Osteoblast (primary cell): ENCODE measurements around the gene OGA. TPM values are rescaled to one million over a fixed set of nuclear protein-coding genes. Genes with fewer than 3 reads are reported as not detected.

Experiments
- DNase-seq: peaks from one replicate; pipeline ENCODE4 v3.0.0; 2011; ENCODE audit warnings: low spot score, mixed read lengths; ENCODE audit not compliant: insufficient read length; ENCODE audit errors: missing footprints
- H2AFZ ChIP-seq: 2 replicates; pipeline ENCODE4 v1.6.0; 2011; ENCODE audit warnings: mild to moderate bottlenecking, low read length
- H3K27ac ChIP-seq: 2 replicates; pipeline ENCODE4 v1.5.1; 2011; ENCODE audit warnings: mild to moderate bottlenecking, low read depth, low read length, moderate library complexity
- H3K27me3 ChIP-seq: 2 replicates; pipeline ENCODE4 v1.6.0; 2012; ENCODE audit warnings: mild to moderate bottlenecking, control low read depth, inconsistent platforms, low read length, moderate library complexity; ENCODE audit not compliant: insufficient read depth
- H3K36me3 ChIP-seq: 2 replicates; pipeline ENCODE4 v1.5.1; 2011; ENCODE audit warnings: mild to moderate bottlenecking, low read length, control low read depth, moderate library complexity; ENCODE audit not compliant: insufficient read depth
- H3K4me1 ChIP-seq: 2 replicates; pipeline ENCODE4 v1.5.1; 2011; ENCODE audit warnings: mild to moderate bottlenecking, low read length, control low read depth, moderate library complexity; ENCODE audit not compliant: insufficient read depth
- H3K4me2 ChIP-seq: 2 replicates; pipeline ENCODE4 v1.6.0; 2011; ENCODE audit warnings: mild to moderate bottlenecking, low read length; ENCODE audit not compliant: insufficient read depth
- H3K4me3 ChIP-seq: fragments of 200-600 bp; sonication (generic); 3 replicates; pipeline ENCODE4 v1.5.1; 2012; ENCODE audit warnings: mild to moderate bottlenecking, low read length, inconsistent platforms; ENCODE audit not compliant: insufficient read depth
- H3K79me2 ChIP-seq: 2 replicates; pipeline ENCODE4 v1.6.0; 2012; ENCODE audit warnings: mild to moderate bottlenecking, low read length, control low read depth, inconsistent platforms; ENCODE audit not compliant: insufficient read depth
- H3K9me3 ChIP-seq: 2 replicates; pipeline ENCODE4 v1.5.1; 2011; ENCODE audit warnings: low read depth, low read length, control low read depth
- H4K20me1 ChIP-seq: 2 replicates; pipeline ENCODE4 v1.6.0; 2012; ENCODE audit warnings: mild to moderate bottlenecking, low read length, control low read depth; ENCODE audit not compliant: insufficient read depth
- total RNA-seq: library from RNA; depleted of rRNA; stranded (reverse); fragments of >200 nt; gene quantifications from 2 replicates; pipeline ENCODE4 v1.2.3, GENCODE V29; 2012
- TF ChIP-seq, protein P1 (sequence below): IDR thresholded peaks from 2 replicates; pipeline ENCODE4 v1.5.1; 2011; ENCODE audit warnings: mild to moderate bottlenecking, low read depth, low read length, moderate library complexity; ENCODE audit errors: extremely low read depth

Gene OGA
- total RNA-seq, 1 donor, result 121 TPM

DNA sequence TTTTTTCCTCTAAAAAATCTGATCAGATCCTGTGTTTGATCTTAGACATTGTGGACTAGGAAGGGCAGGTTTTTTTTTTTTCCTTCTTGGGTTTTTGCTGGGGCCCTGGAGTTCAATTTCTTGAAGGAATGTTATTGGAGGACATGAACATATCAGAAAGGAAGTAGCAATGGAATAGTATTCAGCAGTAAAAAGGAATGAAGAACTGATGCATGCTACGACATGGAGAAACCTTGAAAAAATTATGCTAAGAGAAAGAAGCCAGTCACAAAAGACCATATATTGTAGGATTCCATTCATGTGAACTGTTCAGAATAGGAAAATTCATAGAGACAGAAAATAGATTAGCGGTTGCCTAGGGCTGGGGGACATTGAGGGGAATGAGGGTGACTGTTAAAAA is 76.3 kb downstream of the OGA start:
- H3K27me3 ChIP-seq, result peaks cover 3% of the 10 kb centered on the region
- no peak overlapping the region for H2AFZ ChIP-seq
- no peaks in the 10 kb centered on the region for H4K20me1 ChIP-seq
- DNase-seq, result no peak
- H3K4me1 ChIP-seq, result no peaks in the 10 kb centered on the region
- H3K4me3 ChIP-seq, result no peak overlapping the region
- no peaks in the 10 kb centered on the region for H3K9me3 ChIP-seq
- no peak overlapping the region for H3K27ac ChIP-seq
- TF ChIP-seq, protein P1, sequence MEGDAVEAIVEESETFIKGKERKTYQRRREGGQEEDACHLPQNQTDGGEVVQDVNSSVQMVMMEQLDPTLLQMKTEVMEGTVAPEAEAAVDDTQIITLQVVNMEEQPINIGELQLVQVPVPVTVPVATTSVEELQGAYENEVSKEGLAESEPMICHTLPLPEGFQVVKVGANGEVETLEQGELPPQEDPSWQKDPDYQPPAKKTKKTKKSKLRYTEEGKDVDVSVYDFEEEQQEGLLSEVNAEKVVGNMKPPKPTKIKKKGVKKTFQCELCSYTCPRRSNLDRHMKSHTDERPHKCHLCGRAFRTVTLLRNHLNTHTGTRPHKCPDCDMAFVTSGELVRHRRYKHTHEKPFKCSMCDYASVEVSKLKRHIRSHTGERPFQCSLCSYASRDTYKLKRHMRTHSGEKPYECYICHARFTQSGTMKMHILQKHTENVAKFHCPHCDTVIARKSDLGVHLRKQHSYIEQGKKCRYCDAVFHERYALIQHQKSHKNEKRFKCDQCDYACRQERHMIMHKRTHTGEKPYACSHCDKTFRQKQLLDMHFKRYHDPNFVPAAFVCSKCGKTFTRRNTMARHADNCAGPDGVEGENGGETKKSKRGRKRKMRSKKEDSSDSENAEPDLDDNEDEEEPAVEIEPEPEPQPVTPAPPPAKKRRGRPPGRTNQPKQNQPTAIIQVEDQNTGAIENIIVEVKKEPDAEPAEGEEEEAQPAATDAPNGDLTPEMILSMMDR, result no peak
- no peak overlapping the region for H3K4me2 ChIP-seq
- H3K36me3 ChIP-seq, result no peaks in the 10 kb centered on the region
- H3K79me2 ChIP-seq, result no peaks in the 10 kb centered on the region

DNA sequence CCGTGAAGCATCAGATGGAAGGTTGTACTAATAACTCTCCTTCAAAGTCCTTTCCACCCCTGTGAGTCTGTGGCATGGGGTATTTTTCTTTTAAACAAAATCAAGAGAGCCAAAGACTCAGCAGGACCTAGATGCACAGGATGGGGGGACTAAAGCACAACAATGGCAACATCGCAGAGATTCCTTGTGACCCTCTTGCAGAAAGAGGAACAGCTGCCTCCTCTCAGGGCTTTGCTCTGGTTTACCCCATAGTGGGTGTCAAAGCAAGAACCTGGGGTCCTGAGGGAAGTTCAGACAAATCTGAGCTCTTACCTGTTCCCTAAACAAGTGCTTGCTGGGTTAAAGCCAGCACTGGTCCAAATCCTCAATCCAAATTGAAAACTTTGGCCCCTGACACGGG is 81.6 kb downstream of the OGA start:
- no peaks in the 10 kb centered on the region for H3K9me3 ChIP-seq
- no peak for DNase-seq
- H3K79me2 ChIP-seq, result no peaks in the 10 kb centered on the region
- H2AFZ ChIP-seq, result no peak overlapping the region
- peaks cover 18% of the 10 kb centered on the region for H3K27me3 ChIP-seq
- H3K27ac ChIP-seq, result no peak overlapping the region
- TF ChIP-seq, protein P1, result no peak
- H4K20me1 ChIP-seq, result no peaks in the 10 kb centered on the region
- H3K4me1 ChIP-seq, result no peaks in the 10 kb centered on the region
- H3K36me3 ChIP-seq, result no peaks in the 10 kb centered on the region
- no peak overlapping the region for H3K4me2 ChIP-seq
- H3K4me3 ChIP-seq, result no peak overlapping the region

Other genes with a start within 250 kb of the OGA start
- 17.1 and 18.5 TPM in 2 replicates for gene POLL, start 230.2 kb downstream of the OGA start, total RNA-seq
- 28.9 and 36.2 TPM in 2 replicates for gene DPCD, start 230.1 kb downstream of the OGA start, total RNA-seq
- 40.2 and 41.8 TPM in 2 replicates for gene FBXW4, start 123.3 kb downstream of the OGA start, total RNA-seq
- not detected in 2 replicates for gene FGF8, start 42.3 kb downstream of the OGA start, total RNA-seq
- 47.7 and 64.8 TPM in 2 replicates for gene NPM3, start 35.0 kb downstream of the OGA start, total RNA-seq
- 0.88 and 1.4 TPM in 2 replicates for gene KCNIP2, start 25.4 kb upstream of the OGA start, total RNA-seq
- gene ARMH3, start 237.7 kb upstream of the OGA start, total RNA-seq, result 9.1 and 9.4 TPM in 2 replicates
- 26.8 and 31.5 TPM in 2 replicates for gene HPS6, start 246.9 kb upstream of the OGA start, total RNA-seq